Breast epithelium (tissue), 4 donors: ENCODE data around the gene LRRC74B. TPM values are rescaled to one million over a fixed set of nuclear protein-coding genes. Genes with fewer than 3 reads are reported as not detected.
A peak's percentile ranks its signal among the peaks of the same experiment; 100 is the strongest.

Experiments used
- DNase-seq, 2 donors: peaks; one replicate each; pipeline ENCODE4 v3.0.0-alpha.2; 2019; ENCODE audit warnings: low spot score in 2 of 2
- H3K27ac ChIP-seq, 2 donors: fragments of 200-600 bp; sonication (generic) in 1 of 2; one replicate each; pipeline ENCODE4 v1.5.1; 2016 to 2019; ENCODE audit warnings: mild to moderate bottlenecking in 1 of 2
- H3K27me3 ChIP-seq, 2 donors: fragments of 200-600 bp; sonication (generic) in 1 of 2; one replicate each; pipeline versions ENCODE4 v1.5.1 to v1.6.0; 2017 to 2019; ENCODE audit warnings: control low read depth in 1 of 2, mild to moderate bottlenecking in 1 of 2
- H3K36me3 ChIP-seq: fragments of 200-600 bp; one replicate; pipeline ENCODE4 v1.5.1; 2019
- H3K4me1 ChIP-seq, 2 donors: fragments of 200-600 bp; sonication (generic); one replicate each; pipeline ENCODE4 v1.5.1; 2016 to 2019; ENCODE audit warnings: control low read depth in 1 of 2
- H3K4me3 ChIP-seq, 3 donors: fragments of 200-600 bp; sonication (generic); 1 replicate in 2 of 3; 2 replicates in 1 of 3; pipeline ENCODE4 v1.5.1; 2016 to 2019; ENCODE audit warnings: mild to moderate bottlenecking in 3 of 3, moderate library complexity in 2 of 3
- H3K9me3 ChIP-seq, 2 donors: fragments of 200-600 bp; sonication (generic) in 1 of 2; one replicate each; pipeline ENCODE4 v1.5.1; 2016 to 2019; ENCODE audit warnings: control low read depth in 1 of 2
- CTCF ChIP-seq, 3 donors: fragments of 450-650 bp; IDR thresholded peaks; one replicate each; pipeline ENCODE4 v1.5.1; 2016 to 2017; ENCODE audit warnings: antibody characterized with exemption in 3 of 3, mild to moderate bottlenecking in 3 of 3, moderate library complexity in 3 of 3
- POLR2A ChIP-seq: fragments of 450-650 bp; IDR thresholded peaks from one replicate; pipeline ENCODE4 v1.6.1; 2016; ENCODE audit warnings: antibody characterized with exemption, mild to moderate bottlenecking, moderate library complexity
- POLR2AphosphoS5 ChIP-seq, 3 donors: sonication (generic); formaldehyde crosslinking; IDR thresholded peaks; one replicate each; pipeline ENCODE4 v1.6.1; 2017; ENCODE audit warnings: antibody characterized with exemption in 3 of 3
- intact Hi-C: fragments of 100-400 bp; cut with DNase I; formaldehyde crosslinking; loops from one replicate; pipeline ENCODE4 v1.15.1; 2023; ENCODE audit warnings: low total_unique reads
- total RNA-seq, 3 donors: library from RNA; depleted of rRNA; stranded (reverse); fragments of >200 nt; gene quantifications; one replicate each; pipeline ENCODE4 v1.1.0, GENCODE V29; 2016

The LRRC74B gene
- total RNA-seq, 3 donors from 2014 or later = not detected

GRCh38 chr22:20998411-20999336, 47.1 kb upstream of the LRRC74B start:
- TF ChIP-seq CTCF (IDR thresholded peaks at IDR 0.05) (no peak), POLR2A (no peak), POLR2AphosphoS5 (IDR thresholded peaks at IDR 0.05) (no peak)
- Histone ChIP-seq H3K4me1 (peaks cover 4 to 18% of the 10 kb centered on the region in 2 donors), H3K27ac (no peak overlapping the region), H3K27me3 (no peaks in the 10 kb centered on the region), H3K9me3 (no peaks in the 10 kb centered on the region), H3K36me3 (no peaks in the 10 kb centered on the region), H3K4me3 (no peak overlapping the region)
- intact Hi-C loops = no loop called here
- no peak for DNase-seq

- peaks cover 4 to 22% of the 10 kb centered on the region in 2 donors for H3K4me1 ChIP-seq
- no peaks in the 10 kb centered on the region for H3K9me3 ChIP-seq
- DNase-seq = no peak
- H3K27me3 ChIP-seq = no peaks in the 10 kb centered on the region
- H3K4me3 ChIP-seq = peak overlapping the region in 2 of 3 donors; percentile 74 to 85
- H3K27ac ChIP-seq = peak overlapping the region; percentile 8 to 99
- intact Hi-C loops = no loop called here
- no peaks in the 10 kb centered on the region for H3K36me3 ChIP-seq
- no peak for TF ChIP-seq CTCF (IDR thresholded peaks at IDR 0.05)
- TF ChIP-seq POLR2A = no peak
- TF ChIP-seq POLR2AphosphoS5 (IDR thresholded peaks at IDR 0.05) = no peak
Observed at GRCh38 chr22:20999350-21000206, 46.2 kb upstream of the LRRC74B start.

- peaks cover 4 to 22% of the 10 kb centered on the region in 2 donors for H3K4me1 ChIP-seq
- no peaks in the 10 kb centered on the region for H3K36me3 ChIP-seq
- H3K27ac ChIP-seq = peak overlapping the region; percentile 99 to 100
- no peaks in the 10 kb centered on the region for H3K9me3 ChIP-seq
- no peak for TF ChIP-seq POLR2A
- no peak for TF ChIP-seq POLR2AphosphoS5 (IDR thresholded peaks at IDR 0.05)
- no peak for TF ChIP-seq CTCF (IDR thresholded peaks at IDR 0.05)
- peak overlapping the region; percentile 72 to 85 (median 74) for H3K4me3 ChIP-seq
- intact Hi-C loops = no loop called here
- no peak for DNase-seq
- no peaks in the 10 kb centered on the region for H3K27me3 ChIP-seq
Observed at GRCh38 chr22:21000207-21000986, 45.3 kb upstream of the LRRC74B start.

- intact Hi-C loops = no loop called here
- peaks cover 4 to 22% of the 10 kb centered on the region in 2 donors for H3K4me1 ChIP-seq
- no peaks in the 10 kb centered on the region for H3K27me3 ChIP-seq
- H3K36me3 ChIP-seq = no peaks in the 10 kb centered on the region
- H3K4me3 ChIP-seq = peak overlapping the region; percentile 72 to 85 (median 74)
- no peaks in the 10 kb centered on the region for H3K9me3 ChIP-seq
- H3K27ac ChIP-seq = peak overlapping the region; percentile 99 to 100
- no peak for DNase-seq
- TF ChIP-seq POLR2A = no peak
- no peak for TF ChIP-seq POLR2AphosphoS5 (IDR thresholded peaks at IDR 0.05)
Observed at GRCh38 chr22:21000987-21001600, 44.7 kb upstream of the LRRC74B start.
